HG02610 (cell line): Measurements from ENCODE around the gene PTPN23.

Source experiments
- ATAC-seq: cut with Tn5 transposase; IDR thresholded peaks from one replicate; pipeline ENCODE4 v1.9.1; 2021; ENCODE audit warnings: mild to moderate bottlenecking, moderate library complexity; ENCODE audit not compliant: unreplicated experiment

Gene PTPN23

GRCh38 chr3:47404955-47405790, 24.4 kb downstream of the PTPN23 start:
- no peak for ATAC-seq

GRCh38 chr3:47405820-47406761, 25.3 kb downstream of the PTPN23 start:
- ATAC-seq: no peak

DNA sequence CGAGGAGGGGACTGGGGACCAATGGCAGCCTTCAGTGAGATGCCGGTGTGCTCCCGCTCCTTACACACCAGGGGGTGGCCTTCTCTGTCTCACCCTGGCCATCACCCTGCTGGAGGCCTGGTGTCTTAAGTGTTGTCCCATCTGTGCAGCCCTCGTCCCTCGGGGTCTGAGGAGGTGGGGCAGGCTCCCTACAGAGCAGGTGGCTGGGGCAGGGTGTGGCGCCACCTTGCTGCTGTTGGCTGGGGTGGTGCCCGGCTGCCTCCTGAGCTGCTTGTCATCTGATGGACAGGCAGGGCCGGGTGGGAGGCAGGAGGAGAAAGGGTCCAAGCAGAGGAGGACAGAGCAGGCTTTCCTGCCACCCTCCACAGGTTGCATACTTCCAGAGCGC, 25.9 kb downstream of the PTPN23 start:
- no peak for ATAC-seq

- ATAC-seq: no peak
Observed at GRCh38 chr3:47407237-47407636, 26.4 kb downstream of the PTPN23 start.

- ATAC-seq: no peak
Observed at GRCh38 chr3:47407896-47408838, 27.3 kb downstream of the PTPN23 start.

DNA sequence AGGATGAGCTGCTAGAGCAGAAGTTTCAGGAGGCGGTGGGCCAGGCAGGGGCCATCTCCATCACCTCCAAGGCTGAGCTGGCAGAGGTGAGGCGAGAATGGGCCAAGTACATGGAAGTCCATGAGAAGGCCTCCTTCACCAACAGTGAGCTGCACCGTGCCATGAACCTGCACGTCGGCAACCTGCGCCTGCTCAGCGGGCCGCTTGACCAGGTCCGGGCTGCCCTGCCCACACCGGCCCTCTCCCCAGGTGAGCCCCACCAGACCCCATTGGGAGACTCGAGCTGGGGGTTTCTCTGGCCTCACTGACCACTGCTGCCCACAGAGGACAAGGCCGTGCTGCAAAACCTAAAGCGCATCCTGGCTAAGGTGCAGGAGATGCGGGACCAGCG, 28.0 kb downstream of the PTPN23 start:
- ATAC-seq: no peak

GRCh38 chr3:47409284-47409683, 28.5 kb downstream of the PTPN23 start:
- no peak for ATAC-seq

DNA sequence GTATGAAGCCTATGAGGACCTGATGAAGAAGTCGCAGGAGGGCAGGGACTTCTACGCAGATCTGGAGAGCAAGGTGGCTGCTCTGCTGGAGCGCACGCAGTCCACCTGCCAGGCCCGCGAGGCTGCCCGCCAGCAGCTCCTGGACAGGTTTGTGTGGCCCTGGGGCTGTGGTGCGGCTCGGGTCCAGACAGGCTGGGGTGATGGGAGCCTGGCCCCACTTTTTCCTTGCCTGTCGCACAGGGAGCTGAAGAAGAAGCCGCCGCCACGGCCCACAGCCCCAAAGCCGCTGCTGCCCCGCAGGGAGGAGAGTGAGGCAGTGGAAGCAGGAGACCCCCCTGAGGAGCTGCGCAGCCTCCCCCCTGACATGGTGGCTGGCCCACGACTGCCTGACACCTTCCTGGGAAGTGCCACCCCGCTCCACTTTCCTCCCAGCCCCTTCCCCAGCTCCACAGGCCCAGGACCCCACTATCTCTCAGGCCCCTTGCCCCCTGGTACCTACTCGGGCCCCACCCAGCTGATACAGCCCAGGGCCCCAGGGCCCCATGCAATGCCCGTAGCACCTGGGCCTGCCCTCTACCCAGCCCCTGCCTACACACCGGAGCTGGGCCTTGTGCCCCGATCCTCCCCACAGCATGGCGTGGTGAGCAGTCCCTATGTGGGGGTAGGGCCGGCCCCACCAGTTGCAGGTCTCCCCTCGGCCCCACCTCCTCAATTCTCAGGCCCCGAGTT, 29.0 kb downstream of the PTPN23 start:
- ATAC-seq: no peak

GRCh38 chr3:47410417-47410720, 29.5 kb downstream of the PTPN23 start:
- ATAC-seq: no peak

DNA sequence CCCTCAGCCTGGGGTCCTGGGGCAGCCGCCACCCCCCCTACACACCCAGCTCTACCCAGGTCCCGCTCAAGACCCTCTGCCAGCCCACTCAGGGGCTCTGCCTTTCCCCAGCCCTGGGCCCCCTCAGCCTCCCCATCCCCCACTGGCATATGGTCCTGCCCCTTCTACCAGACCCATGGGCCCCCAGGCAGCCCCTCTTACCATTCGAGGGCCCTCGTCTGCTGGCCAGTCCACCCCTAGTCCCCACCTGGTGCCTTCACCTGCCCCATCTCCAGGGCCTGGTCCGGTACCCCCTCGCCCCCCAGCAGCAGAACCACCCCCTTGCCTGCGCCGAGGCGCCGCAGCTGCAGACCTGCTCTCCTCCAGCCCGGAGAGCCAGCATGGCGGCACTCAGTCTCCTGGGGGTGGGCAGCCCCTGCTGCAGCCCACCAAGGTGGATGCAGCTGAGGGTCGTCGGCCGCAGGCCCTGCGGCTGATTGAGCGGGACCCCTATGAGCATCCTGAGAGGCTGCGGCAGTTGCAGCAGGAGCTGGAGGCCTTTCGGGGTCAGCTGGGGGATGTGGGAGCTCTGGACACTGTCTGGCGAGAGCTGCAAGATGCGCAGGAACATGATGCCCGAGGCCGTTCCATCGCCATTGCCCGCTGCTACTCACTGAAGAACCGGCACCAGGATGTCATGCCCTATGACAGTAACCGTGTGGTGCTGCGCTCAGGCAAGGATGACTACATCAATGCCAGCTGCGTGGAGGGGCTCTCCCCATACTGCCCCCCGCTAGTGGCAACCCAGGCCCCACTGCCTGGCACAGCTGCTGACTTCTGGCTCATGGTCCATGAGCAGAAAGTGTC, 30.2 kb downstream of the PTPN23 start:
- ATAC-seq: no peak

DNA sequence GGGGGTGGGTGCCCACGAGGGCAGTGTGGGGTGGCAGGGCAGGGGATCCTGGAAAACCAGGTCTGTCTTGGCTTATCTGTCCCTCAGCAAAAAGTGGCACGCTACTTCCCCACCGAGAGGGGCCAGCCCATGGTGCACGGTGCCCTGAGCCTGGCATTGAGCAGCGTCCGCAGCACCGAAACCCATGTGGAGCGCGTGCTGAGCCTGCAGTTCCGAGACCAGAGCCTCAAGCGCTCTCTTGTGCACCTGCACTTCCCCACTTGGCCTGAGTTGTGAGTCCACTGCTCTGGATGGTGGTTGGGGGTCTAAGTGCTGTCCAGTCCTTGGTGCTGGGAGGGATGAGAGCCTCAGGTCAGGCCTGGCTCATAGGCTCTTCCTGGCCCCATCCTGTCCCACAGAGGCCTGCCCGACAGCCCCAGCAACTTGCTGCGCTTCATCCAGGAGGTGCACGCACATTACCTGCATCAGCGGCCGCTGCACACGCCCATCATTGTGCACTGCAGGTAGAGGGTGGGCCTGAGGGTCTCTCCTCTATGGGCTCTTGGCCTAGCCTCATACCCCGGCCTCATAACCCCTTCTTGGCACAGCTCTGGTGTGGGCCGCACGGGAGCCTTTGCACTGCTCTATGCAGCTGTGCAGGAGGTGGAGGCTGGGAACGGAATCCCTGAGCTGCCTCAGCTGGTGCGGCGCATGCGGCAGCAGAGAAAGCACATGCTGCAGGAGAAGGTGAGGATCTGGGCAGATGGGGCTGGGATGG, 31.1 kb downstream of the PTPN23 start:
- no peak for ATAC-seq

DNA sequence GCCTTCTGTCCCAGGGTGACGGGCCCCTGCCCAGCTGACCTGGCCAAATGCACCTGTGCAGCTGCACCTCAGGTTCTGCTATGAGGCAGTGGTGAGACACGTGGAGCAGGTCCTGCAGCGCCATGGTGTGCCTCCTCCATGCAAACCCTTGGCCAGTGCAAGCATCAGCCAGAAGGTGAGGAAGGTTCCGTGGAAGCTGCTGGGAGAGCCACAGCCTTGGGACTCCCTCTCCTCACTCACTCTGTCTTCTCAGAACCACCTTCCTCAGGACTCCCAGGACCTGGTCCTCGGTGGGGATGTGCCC, 31.6 kb downstream of the PTPN23 start:
- no peak for ATAC-seq

DNA sequence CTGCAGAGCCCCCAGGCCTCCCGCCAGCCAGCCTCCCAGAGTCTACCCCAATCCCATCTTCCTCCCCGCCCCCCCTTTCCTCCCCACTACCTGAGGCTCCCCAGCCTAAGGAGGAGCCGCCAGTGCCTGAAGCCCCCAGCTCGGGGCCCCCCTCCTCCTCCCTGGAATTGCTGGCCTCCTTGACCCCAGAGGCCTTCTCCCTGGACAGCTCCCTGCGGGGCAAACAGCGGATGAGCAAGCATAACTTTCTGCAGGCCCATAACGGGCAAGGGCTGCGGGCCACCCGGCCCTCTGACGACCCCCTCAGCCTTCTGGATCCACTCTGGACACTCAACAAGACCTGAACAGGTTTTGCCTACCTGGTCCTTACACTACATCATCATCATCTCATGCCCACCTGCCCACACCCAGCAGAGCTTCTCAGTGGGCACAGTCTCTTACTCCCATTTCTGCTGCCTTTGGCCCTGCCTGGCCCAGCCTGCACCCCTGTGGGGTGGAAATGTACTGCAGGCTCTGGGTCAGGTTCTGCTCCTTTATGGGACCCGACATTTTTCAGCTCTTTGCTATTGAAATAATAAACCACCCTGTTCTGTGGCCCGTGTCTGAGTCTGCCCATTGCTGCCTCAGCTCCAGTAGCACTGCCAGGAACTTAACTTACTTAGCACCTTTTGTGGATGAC, 32.2 kb downstream of the PTPN23 start:
- ATAC-seq: no peak

DNA sequence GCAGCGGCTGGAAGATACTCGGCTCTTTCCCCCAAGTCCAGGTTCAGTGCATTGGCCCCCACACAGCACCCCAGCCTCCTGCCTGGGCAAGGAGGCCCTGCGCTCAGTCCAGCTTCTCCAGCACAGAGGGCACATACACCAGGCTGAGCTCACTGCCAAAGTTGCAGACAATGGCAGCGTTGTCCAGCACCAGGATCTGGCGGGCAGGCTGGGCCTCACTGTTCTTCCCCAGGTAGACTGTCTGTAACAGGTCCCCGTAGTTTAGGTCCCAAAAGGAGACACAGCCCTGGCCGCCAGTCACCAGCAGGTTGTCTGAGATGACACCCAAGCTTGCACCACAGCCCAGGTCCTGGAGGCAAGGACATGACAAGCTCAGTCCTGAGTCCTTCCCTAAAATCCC, 32.9 kb downstream of the PTPN23 start:
- ATAC-seq: no peak

- ATAC-seq: no peak
Observed at GRCh38 chr3:47414161-47414564, 33.3 kb downstream of the PTPN23 start.

DNA sequence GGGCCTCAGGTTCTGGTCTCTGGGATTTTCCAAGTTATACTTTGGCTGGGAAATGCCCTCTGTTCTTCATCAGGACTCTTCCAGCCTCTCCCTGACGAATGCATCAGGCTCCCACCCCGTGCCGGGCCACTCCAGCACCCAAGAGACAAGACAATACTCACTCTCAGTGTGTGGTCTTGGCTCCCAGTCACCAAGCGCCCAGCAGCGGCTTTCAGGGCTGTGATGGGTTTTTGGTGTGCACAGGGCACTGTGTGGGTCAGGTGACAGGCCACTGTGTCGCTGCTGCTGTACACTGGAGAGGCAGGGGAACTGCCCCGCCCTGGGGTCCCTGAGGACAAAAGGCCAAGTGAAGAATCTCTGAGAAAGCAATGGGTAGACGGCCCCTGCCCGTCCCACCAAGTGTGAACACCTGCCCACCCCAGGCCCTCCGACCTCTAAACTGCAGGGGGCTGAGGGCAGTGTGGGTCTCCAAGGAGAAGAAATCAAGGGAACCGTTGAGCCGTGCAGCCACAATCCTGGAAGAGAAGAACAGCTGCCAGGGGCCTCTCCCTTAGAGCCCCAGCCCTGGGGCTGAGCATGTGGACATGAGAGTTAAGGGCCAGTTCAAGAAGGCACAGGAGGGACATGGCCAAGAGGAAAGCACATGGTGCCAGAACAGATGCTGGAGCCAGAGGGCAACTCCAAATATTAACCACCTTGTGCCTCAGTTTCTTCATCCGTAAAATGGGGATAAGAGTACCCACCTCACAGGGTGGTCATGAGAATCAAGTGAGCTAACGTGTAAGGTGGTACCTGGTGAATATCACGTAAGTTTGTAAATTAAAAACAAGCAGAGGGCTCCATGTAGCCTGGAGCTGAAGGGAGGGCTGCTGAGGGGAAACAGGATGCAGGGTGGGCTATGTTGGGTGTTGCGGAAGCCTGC, 34.1 kb downstream of the PTPN23 start:
- ATAC-seq: no peak

GRCh38 chr3:47416041-47416440, 35.2 kb downstream of the PTPN23 start:
- no peak for ATAC-seq
